SK-N-SH (cell line): ENCODE data around the gene ERMAP. TPM values are rescaled to one million over a fixed set of nuclear protein-coding genes. Genes with fewer than 3 reads are reported as not detected.

Experiments used
- CTCF ChIA-PET: fragments of 300-600, 350-600 bp; formaldehyde crosslinking; extraction: SDS; loops from one replicate; lab custom pipeline; 2021; lab: Yijun Ruan, JAX
- POLR2A ChIA-PET: fragments of 350-600 bp; sonication (Branson Sonifier 250); formaldehyde crosslinking; extraction: SDS; loops from one replicate; lab custom pipeline; 2020; ENCODE audit warnings: antibody characterized with exemption, inconsistent platforms; lab: Yijun Ruan, JAX
- DNase-seq: peaks from one replicate; pipeline ENCODE4 v3.0.0; 2012
- H2AFZ ChIP-seq: fragments of 200-600 bp; sonication (generic); 2 replicates; pipeline ENCODE4 v1.8.1; 2016; ENCODE audit warnings: antibody characterized with exemption, mild to moderate bottlenecking, low read depth
- H3F3A ChIP-seq: fragments of 200-600 bp; sonication (generic); replicated peaks from 2 replicates; pipeline ENCODE3; 2016; ENCODE audit warnings: antibody characterized with exemption, mild to moderate bottlenecking; ENCODE audit not compliant: insufficient read depth
- H3K27ac ChIP-seq, 2 experiments: fragments of 200-500 bp in 1 of 2; fragments of 200-600 bp in 1 of 2; sonication (Bioruptor generic) in 1 of 2; sonication (generic), shearing (Covaris generic) in 1 of 2; 2 replicates each; pipeline versions ENCODE4 v1.5.1 to v1.6.1; 2014 to 2016; ENCODE audit warnings: low read depth in 2 of 2, inconsistent platforms in 1 of 2, low read length in 1 of 2, mild to moderate bottlenecking in 1 of 2, mixed read lengths in 1 of 2
- H3K27me3 ChIP-seq: fragments of 200-600 bp; sonication (generic), shearing (Covaris generic); 2 replicates; pipeline ENCODE4 v1.6.1; 2016; ENCODE audit warnings: mixed run types; ENCODE audit not compliant: insufficient read depth
- H3K36me3 ChIP-seq, 2 experiments: fragments of 200-500 bp in 1 of 2; fragments of 200-600 bp in 1 of 2; sonication (Bioruptor generic) in 1 of 2; sonication (generic) in 1 of 2; replicated peaks in 1 of 2; 2 replicates each; pipeline versions ENCODE3 to v1.5.1; 2014 to 2016; ENCODE audit warnings: low read length in 1 of 2, mild to moderate bottlenecking in 1 of 2; ENCODE audit not compliant: insufficient read depth in 2 of 2, control insufficient read depth in 1 of 2
- H3K4me1 ChIP-seq, 2 experiments: fragments of 200-500 bp in 1 of 2; fragments of 200-600 bp in 1 of 2; sonication (Bioruptor generic) in 1 of 2; sonication (generic), shearing (Covaris generic) in 1 of 2; 2 replicates each; pipeline versions ENCODE4 v1.5.1 to v1.6.1; 2014 to 2016; ENCODE audit warnings: low read depth in 1 of 2, low read length in 1 of 2, mixed run types in 1 of 2; ENCODE audit not compliant: insufficient read depth in 2 of 2, control insufficient read depth in 1 of 2
- H3K4me2 ChIP-seq: fragments of 200-600 bp; sonication (generic), shearing (Covaris generic); 2 replicates; pipeline ENCODE4 v1.6.1; 2017; ENCODE audit warnings: mixed run types
- H3K4me3 ChIP-seq, 2 experiments: fragments of 200-500 bp in 1 of 2; fragments of 200-600 bp in 1 of 2; sonication (Bioruptor generic) in 1 of 2; sonication (generic), shearing (Covaris generic) in 1 of 2; 2 replicates each; pipeline versions ENCODE4 v1.5.1 to v1.8.1; 2014 to 2016; ENCODE audit warnings: low read depth in 2 of 2, inconsistent platforms in 1 of 2, low read length in 1 of 2, mild to moderate bottlenecking in 1 of 2, mixed read lengths in 1 of 2, moderate library complexity in 1 of 2
- H3K79me2 ChIP-seq: fragments of 200-600 bp; sonication (generic); 2 replicates; pipeline ENCODE4 v1.8.1; 2017; ENCODE audit warnings: mild to moderate bottlenecking; ENCODE audit not compliant: insufficient read depth
- H3K9ac ChIP-seq: fragments of 200-600 bp; sonication (generic); 2 replicates; pipeline ENCODE4 v1.6.1; 2017; ENCODE audit warnings: mixed run types
- H3K9me2 ChIP-seq: fragments of 200-600 bp; sonication (generic); 2 replicates; pipeline ENCODE4 v1.6.1; 2017; ENCODE audit warnings: mixed run types
- H3K9me3 ChIP-seq: fragments of 200-600 bp; sonication (generic); 2 replicates; pipeline ENCODE4 v1.6.1; 2017; ENCODE audit warnings: mixed run types, mild to moderate bottlenecking, moderate library complexity
- H4K20me1 ChIP-seq: fragments of 200-600 bp; sonication (generic); 2 replicates; pipeline ENCODE4 v1.6.1; 2017; ENCODE audit warnings: mild to moderate bottlenecking, mixed run types; ENCODE audit not compliant: insufficient read depth
- CHD2 ChIP-seq: fragments of 150-350 bp; IDR thresholded peaks from 2 replicates; pipeline ENCODE4 v1.6.1; 2018; ENCODE audit warnings: low read length; ENCODE audit not compliant: partially characterized antibody
- EZH2phosphoT487 ChIP-seq: fragments of 200-600 bp; sonication (generic); IDR thresholded peaks from 2 replicates; pipeline ENCODE4 v1.6.1; 2017; ENCODE audit warnings: low read depth, mixed run types, mild to moderate bottlenecking, antibody characterized with exemption, moderate library complexity, borderline replicate concordance
- FOXM1 ChIP-seq: IDR thresholded peaks from 2 replicates; pipeline ENCODE4 v1.4.0; 2012; ENCODE audit warnings: low read depth, mild to moderate bottlenecking
- GATA2 ChIP-seq: sonication (generic); formaldehyde crosslinking; IDR thresholded peaks from 2 replicates; pipeline ENCODE4 v1.5.0; 2020; ENCODE audit warnings: mild to moderate bottlenecking, missing genetic modification reagents
- MAX ChIP-seq: IDR thresholded peaks from 2 replicates; pipeline ENCODE4 v1.4.0; 2012; ENCODE audit warnings: low read depth
- MEF2A ChIP-seq: IDR thresholded peaks from 2 replicates; pipeline ENCODE4 v1.4.0; 2012; ENCODE audit warnings: low read depth, borderline replicate concordance
- NFIC ChIP-seq: IDR thresholded peaks from 2 replicates; pipeline ENCODE4 v1.4.0; 2012; ENCODE audit warnings: borderline replicate concordance
- PBX3 ChIP-seq: IDR thresholded peaks from 2 replicates; pipeline ENCODE4; 2012
- RCOR1 ChIP-seq: fragments of 150-350 bp; IDR thresholded peaks from 2 replicates; pipeline ENCODE4 v1.6.1; 2017; ENCODE audit warnings: antibody characterized with exemption, low read length
- REST ChIP-seq: IDR thresholded peaks from 2 replicates; pipeline ENCODE4 v1.6.1; 2012; ENCODE audit warnings: mild to moderate bottlenecking, low read depth, low read length, moderate library complexity
- TCF12 ChIP-seq: IDR thresholded peaks from 2 replicates; pipeline ENCODE4 v1.4.0; 2012
- TEAD4 ChIP-seq: IDR thresholded peaks from 2 replicates; pipeline ENCODE4 v1.4.0; 2012; ENCODE audit warnings: mild to moderate bottlenecking, borderline replicate concordance; ENCODE audit not compliant: insufficient read depth
- YY1 ChIP-seq: IDR thresholded peaks from 2 replicates; pipeline ENCODE4 v1.4.0; 2012; ENCODE audit warnings: low read depth, mild to moderate bottlenecking
- WGBS: methylation state at CpG from one replicate; pipeline ENCODE4 v1.1.6; 2017; ENCODE audit warnings: low lambda C conversion rate; 5-methylcytosine and 5-hydroxymethylcytosine counted together
- polyA plus RNA-seq, 3 experiments: library from polyadenylated mRNA; depleted of rRNA; stranded (reverse); fragments of >200 nt; gene quantifications; 2 replicates each; pipeline ENCODE4 v1.2.3, GENCODE V29; 2012

Gene ERMAP
- polyA plus RNA-seq, 1 of the 3 experiments (the other 2 are of a cell fraction): 10.4 TPM

- Histone ChIP-seq H4K20me1 (no peaks in the 10 kb centered on the region), H3K4me1 (peaks cover 0 to 6% of the 10 kb centered on the region in 2 experiments; a peak in 1 of 4 replicates), H3K79me2 (no peaks in the 10 kb centered on the region), H2AFZ (no peak overlapping the region), H3F3A (no peaks in the 10 kb centered on the region), H3K4me2 (no peak overlapping the region), H3K9ac (no peak overlapping the region), H3K9me2 (no peaks in the 10 kb centered on the region), H3K27me3 (no peaks in the 10 kb centered on the region), H3K36me3 (peaks cover 0 to 4% of the 10 kb centered on the region in 2 experiments), H3K9me3 (no peaks in the 10 kb centered on the region), H3K4me3 (no peak overlapping the region), H3K27ac (no peak overlapping the region)
- TF ChIP-seq PBX3: no peak
- no peak for TF ChIP-seq MEF2A
- no peak for TF ChIP-seq RCOR1
- no peak for TF ChIP-seq EZH2phosphoT487
- TF ChIP-seq MAX: no peak
- TF ChIP-seq TCF12: no peak
- TF ChIP-seq REST: no peak
- no peak for TF ChIP-seq GATA2 (CRISPR knock-in tag)
- no peak for TF ChIP-seq NFIC
- DNase-seq: no peak
- ChIA-PET POLR2A (no interaction called here), CTCF (interaction anchor here (1.9 kb wide), 1 partner anchor 17 kb away, joined by 4 read pairs; no protein-coding TSS in a partner anchor)
- WGBS: 95% methylated on average over 16 of the region's 17 CpGs
Measured at GRCh38 chr1:42830631-42831030, 13.7 kb downstream of the ERMAP start.

- Histone ChIP-seq H3K4me2 (no peak overlapping the region), H3K9me3 (no peaks in the 10 kb centered on the region), H3K27me3 (no peaks in the 10 kb centered on the region), H3K4me1 (peaks cover 0 to 6% of the 10 kb centered on the region in 2 experiments; a peak in 1 of 4 replicates), H3K36me3 (peaks cover 0 to 4% of the 10 kb centered on the region in 2 experiments), H4K20me1 (no peaks in the 10 kb centered on the region), H3K9me2 (no peaks in the 10 kb centered on the region)
- CTCF ChIA-PET: interaction anchor here (0.8 to 1.9 kb wide), 2 partner anchors 16 to 53 kb away, joined by 3 to 4 read pairs; no protein-coding TSS in a partner anchor
- POLR2A ChIA-PET: no interaction called here
- no peak for TF ChIP-seq YY1
- no peak for TF ChIP-seq FOXM1
- no peak for TF ChIP-seq MEF2A
- no peak for TF ChIP-seq CHD2
- no peak for TF ChIP-seq TEAD4
- no peak for TF ChIP-seq MAX
- TF ChIP-seq, all 33 proteins: peak for 0
- no peak for DNase-seq
- no peaks in the 10 kb centered on the region for H3F3A ChIP-seq
- H2AFZ ChIP-seq: no peak overlapping the region
- no peak overlapping the region for H3K27ac ChIP-seq
- H3K79me2 ChIP-seq: no peaks in the 10 kb centered on the region
- no peak overlapping the region for H3K9ac ChIP-seq
- no peak overlapping the region for H3K4me3 ChIP-seq
Measured at GRCh38 chr1:42831273-42831672, 14.4 kb downstream of the ERMAP start.
